Lung (tissue), 12 donors: ENCODE data around the gene CTDSP1. TPM values are rescaled to one million over a fixed set of nuclear protein-coding genes. Genes with fewer than 3 reads are reported as not detected.
A peak's percentile ranks its signal among the peaks of the same experiment; 100 is the strongest.

Source experiments
- ATAC-seq: fragments of 200-7000 bp; cut with Tn5 transposase; one replicate; pipeline ENCODE4 v1.9.1; 2020; ENCODE audit warnings: moderate number of reproducible peaks; ENCODE audit not compliant: insufficient read depth, low FRiP score
- DNase-seq, 3 donors: peaks; one replicate each; pipeline ENCODE4 v3.0.0-alpha.2; 2013 to 2017
- H3K27ac ChIP-seq, 2 donors: one replicate each; pipeline ENCODE4 v1.5.1; 2013; ENCODE audit warnings: mild to moderate bottlenecking in 2 of 2, moderate library complexity in 2 of 2, control low read depth in 1 of 2, inconsistent platforms in 1 of 2, low read depth in 1 of 2, low read length in 1 of 2
- H3K27me3 ChIP-seq, 3 donors: one replicate each; pipeline ENCODE4 v1.5.1; 2013; ENCODE audit warnings: low read length in 2 of 3; ENCODE audit not compliant: control insufficient read depth in 3 of 3, insufficient read depth in 3 of 3
- H3K36me3 ChIP-seq, 4 donors: one replicate each; pipeline ENCODE4 v1.5.1; 2013; ENCODE audit warnings: low read length in 4 of 4, mild to moderate bottlenecking in 1 of 4, moderate library complexity in 1 of 4; ENCODE audit not compliant: control insufficient read depth in 4 of 4, insufficient read depth in 4 of 4
- H3K4me1 ChIP-seq, 5 donors: one replicate each; pipeline ENCODE4 v1.5.1; 2013; ENCODE audit warnings: low read length in 5 of 5, mild to moderate bottlenecking in 2 of 5, moderate library complexity in 1 of 5; ENCODE audit not compliant: control insufficient read depth in 5 of 5, insufficient read depth in 5 of 5
- H3K4me3 ChIP-seq: one replicate; pipeline ENCODE4 v1.5.1; 2013; ENCODE audit warnings: mild to moderate bottlenecking, control low read depth, moderate library complexity
- H3K9ac ChIP-seq, 2 donors: one replicate each; pipeline ENCODE4 v1.5.1; 2013; ENCODE audit warnings: low read length in 2 of 2, control low read depth in 1 of 2; ENCODE audit not compliant: insufficient read depth in 1 of 2
- H3K9me3 ChIP-seq, 4 donors: one replicate each; pipeline ENCODE4 v1.5.1; 2013; ENCODE audit warnings: low read length in 3 of 4, mild to moderate bottlenecking in 1 of 4, moderate library complexity in 1 of 4; ENCODE audit not compliant: control insufficient read depth in 4 of 4, insufficient read depth in 3 of 4
- WGBS, 2 donors: extraction: QIAGEN DNeasy Blood & Tissue Kit; methylation state at CpG; one replicate each; pipeline ENCODE4 v1.1.7; 2013; 5-methylcytosine and 5-hydroxymethylcytosine counted together
- polyA plus RNA-seq, 2 donors: library from polyadenylated mRNA; stranded (reverse); fragments of 200-250 nt; gene quantifications; one replicate each; pipeline ENCODE4 v1.2.1, GENCODE V29; 2013
- total RNA-seq, 2 donors: library from RNA; depleted of rRNA in 1 of 2; stranded (reverse); fragments of >200 nt in 1 of 2; gene quantifications; one replicate each; pipeline ENCODE4 v1.2.1, GENCODE V29; 2014 to 2021
- TF ChIP-seq, protein P1 (sequence below): IDR thresholded peaks from 2 replicates; pipeline ENCODE4 v1.5.1; 2012; ENCODE audit warnings: mild to moderate bottlenecking; ENCODE audit errors: control extremely low read depth, extremely low read depth
- donor health status: control.
- donor health status: control.
- donor health status: Bipolar disorder and iron deficiency.
- donor health status: healthy.
- donor health status: DM: yes; HTN: yes; CAD: no.

CTDSP1 gene
- total and polyA plus RNA-seq, 4 donors = 113 to 183 (median 139) TPM

DNA sequence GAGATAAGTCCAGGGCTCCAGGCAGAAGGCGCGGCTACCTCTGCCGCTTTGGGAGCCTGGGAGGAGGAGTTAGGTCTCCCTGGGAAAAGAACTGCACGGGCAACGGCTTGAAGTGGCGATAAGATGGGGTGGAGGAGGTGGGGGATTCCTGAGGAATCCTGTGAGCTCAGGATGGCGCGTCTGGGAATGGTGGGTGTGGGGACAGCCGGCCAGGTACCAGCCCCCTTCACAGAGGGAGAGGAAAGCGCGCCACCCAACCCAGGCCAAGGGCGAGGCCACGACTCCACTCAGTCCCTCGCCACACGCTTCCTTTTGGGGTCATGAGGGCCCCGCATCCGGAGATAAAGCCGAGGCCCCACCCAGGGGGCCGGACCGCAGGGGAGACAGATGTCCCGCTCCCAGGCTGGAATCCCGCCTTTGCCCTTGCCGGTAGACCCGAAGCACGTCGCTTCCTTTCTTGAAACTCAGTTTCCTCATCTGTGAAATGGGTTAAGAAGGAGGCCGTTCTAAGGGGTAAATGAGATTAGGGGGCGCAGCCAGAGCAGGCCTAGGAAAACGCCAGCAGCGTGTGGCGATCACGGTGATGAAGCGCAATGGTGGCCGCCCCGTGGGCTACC, 1.7 kb upstream of the CTDSP1 start:
- peaks cover 0 to 17% (median 3%) of the 10 kb centered on the region in 4 donors for H3K36me3 ChIP-seq
- H3K27me3 ChIP-seq = no peaks in the 10 kb centered on the region
- WGBS, 2 donors = 0 to 1% methylated on average over 34 to 35 of the region's 35 CpGs
- H3K9me3 ChIP-seq = no peaks in the 10 kb centered on the region
- TF ChIP-seq, protein P1, sequence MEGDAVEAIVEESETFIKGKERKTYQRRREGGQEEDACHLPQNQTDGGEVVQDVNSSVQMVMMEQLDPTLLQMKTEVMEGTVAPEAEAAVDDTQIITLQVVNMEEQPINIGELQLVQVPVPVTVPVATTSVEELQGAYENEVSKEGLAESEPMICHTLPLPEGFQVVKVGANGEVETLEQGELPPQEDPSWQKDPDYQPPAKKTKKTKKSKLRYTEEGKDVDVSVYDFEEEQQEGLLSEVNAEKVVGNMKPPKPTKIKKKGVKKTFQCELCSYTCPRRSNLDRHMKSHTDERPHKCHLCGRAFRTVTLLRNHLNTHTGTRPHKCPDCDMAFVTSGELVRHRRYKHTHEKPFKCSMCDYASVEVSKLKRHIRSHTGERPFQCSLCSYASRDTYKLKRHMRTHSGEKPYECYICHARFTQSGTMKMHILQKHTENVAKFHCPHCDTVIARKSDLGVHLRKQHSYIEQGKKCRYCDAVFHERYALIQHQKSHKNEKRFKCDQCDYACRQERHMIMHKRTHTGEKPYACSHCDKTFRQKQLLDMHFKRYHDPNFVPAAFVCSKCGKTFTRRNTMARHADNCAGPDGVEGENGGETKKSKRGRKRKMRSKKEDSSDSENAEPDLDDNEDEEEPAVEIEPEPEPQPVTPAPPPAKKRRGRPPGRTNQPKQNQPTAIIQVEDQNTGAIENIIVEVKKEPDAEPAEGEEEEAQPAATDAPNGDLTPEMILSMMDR = no peak
- H3K9ac ChIP-seq = peak overlapping the region; percentile 89 to 95
- peak overlapping the region; percentile 5 for H3K4me3 ChIP-seq
- peak; percentile 83 to 89 (median 84) for DNase-seq
- ATAC-seq = peak; percentile 1
- H3K4me1 ChIP-seq = peaks cover 0 to 36% (median 22%) of the 10 kb centered on the region in 5 donors
- peak overlapping the region; percentile 99 for H3K27ac ChIP-seq

DNA sequence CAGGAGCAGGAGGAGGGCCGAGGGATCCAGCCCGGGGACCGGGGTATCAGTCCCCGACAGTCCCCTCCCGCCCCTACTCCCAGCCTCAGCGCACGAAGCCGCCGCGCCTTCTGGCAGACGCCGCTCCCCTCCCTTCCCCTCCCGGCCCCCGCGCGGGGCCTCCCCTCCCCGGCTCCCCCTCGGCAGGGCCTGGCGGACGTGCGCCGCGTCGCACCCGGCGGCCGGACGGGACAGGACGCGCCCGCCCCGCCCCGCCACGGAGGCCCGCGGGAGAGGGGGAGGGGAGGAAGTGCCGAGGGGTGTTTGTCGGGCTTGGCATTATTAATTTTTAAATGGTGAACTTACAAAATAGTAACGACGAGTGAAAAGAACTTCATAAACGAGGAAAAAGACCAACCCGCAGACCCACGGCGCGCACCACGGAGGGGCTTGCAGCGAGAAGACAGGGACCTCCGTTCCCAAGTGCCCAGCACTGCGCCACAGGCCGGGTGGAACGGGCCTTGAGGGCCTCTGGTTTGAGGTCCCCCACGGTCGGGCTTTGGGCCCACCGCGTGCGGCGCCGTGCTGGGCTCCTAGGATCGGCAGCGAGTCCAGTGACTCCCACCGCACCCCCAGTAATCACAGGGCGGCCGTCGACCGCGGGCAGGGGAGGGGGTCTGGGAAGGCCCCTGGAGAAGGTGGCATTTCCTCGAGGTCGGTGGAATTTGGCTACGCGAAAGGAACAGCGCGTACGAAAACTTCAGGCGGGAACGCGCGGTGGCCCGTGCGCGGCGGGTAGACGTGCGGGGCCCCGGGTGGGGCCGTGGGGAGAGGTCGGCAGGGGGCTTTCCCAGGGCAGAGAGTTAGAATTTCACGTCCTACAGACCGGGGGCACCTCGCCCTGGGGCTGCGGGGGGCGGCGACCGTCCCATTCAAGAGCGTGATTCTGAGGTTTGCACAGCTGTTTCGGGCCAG, 954 bp upstream of the CTDSP1 start:
- 0 to 1% methylated on average over 67 to 95 of the region's 95 CpGs for WGBS, 2 donors
- Histone ChIP-seq H3K27me3 (no peaks in the 10 kb centered on the region), H3K4me1 (peaks cover 0 to 36% (median 22%) of the 10 kb centered on the region in 5 donors), H3K36me3 (peaks cover 4 to 23% (median 10%) of the 10 kb centered on the region in 4 donors), H3K27ac (peak overlapping the region; percentile 99), H3K9ac (peak overlapping the region; percentile 89 to 95), H3K9me3 (no peaks in the 10 kb centered on the region), H3K4me3 (peak overlapping the region; percentile 41)
- TF ChIP-seq, protein P1 = no peak
- ATAC-seq (peak; percentile 19), DNase-seq (peak; percentile 92 to 96 (median 94))

DNA sequence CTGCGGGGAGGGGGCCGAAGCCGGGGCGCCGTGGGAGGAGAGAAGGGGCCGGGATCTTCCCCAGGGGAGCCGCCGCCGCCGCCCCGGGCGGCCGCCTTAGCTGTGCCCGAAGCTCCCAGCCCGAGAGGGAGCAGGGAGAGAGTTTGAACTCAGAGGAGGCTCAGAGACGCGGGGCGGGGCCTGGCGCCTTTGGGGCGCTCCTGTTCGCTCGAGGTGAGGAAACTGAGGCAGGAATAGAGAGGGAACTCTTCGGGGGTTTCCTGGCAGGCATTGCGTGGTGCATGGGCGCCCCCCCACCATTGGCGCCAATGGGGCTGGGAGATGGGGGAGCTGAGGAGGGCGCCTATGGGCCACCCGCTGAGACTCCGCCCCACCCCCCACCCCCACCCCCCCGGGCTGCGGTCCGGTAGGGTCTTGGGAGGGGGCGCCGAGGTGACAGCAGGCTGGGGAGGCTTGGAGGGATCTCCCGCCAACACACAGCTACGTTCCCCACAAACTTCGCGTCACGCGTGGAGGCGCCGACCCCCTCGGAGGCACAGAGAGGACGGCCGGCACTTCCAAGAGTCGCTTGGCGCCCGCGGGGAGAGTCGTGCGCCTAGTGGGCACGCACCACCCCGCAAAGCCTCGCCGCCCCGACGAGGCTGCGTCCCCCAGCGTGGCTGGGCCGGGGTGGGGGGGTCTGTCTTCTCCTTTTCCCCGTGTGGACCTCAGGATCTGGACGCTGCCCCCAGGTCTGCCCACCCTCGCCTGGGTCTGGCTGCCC, 680 bp downstream of the CTDSP1 start:
- no peak for ATAC-seq
- 0% methylated on average over 44 to 62 of the region's 63 CpGs for WGBS, 2 donors
- peak; percentile 57 to 63 (median 59) for DNase-seq
- peak overlapping the region; percentile 94 to 99 for H3K27ac ChIP-seq
- H3K9me3 ChIP-seq = no peaks in the 10 kb centered on the region
- peaks cover 0 to 50% (median 27%) of the 10 kb centered on the region in 5 donors for H3K4me1 ChIP-seq
- TF ChIP-seq, protein P1 = no peak
- H3K4me3 ChIP-seq = peak overlapping the region; percentile 84
- H3K27me3 ChIP-seq = no peaks in the 10 kb centered on the region
- H3K9ac ChIP-seq = peak overlapping the region in 1 of 2 donors; percentile 42
- peaks cover 9 to 33% (median 14%) of the 10 kb centered on the region in 4 donors for H3K36me3 ChIP-seq
